ENCODE data around the gene LRRC7. TPM values are rescaled to one million over a fixed set of nuclear protein-coding genes. Genes with fewer than 3 reads are reported as not detected.
"Not testable (repeated sequence)": the region's sequence is repeated elsewhere in the genome, so short reads cannot be mapped to it uniquely, and the experiment has no call there.

Gene LRRC7
- total RNA-seq, 1 donor from 2014 or later, result not detected

DNA sequence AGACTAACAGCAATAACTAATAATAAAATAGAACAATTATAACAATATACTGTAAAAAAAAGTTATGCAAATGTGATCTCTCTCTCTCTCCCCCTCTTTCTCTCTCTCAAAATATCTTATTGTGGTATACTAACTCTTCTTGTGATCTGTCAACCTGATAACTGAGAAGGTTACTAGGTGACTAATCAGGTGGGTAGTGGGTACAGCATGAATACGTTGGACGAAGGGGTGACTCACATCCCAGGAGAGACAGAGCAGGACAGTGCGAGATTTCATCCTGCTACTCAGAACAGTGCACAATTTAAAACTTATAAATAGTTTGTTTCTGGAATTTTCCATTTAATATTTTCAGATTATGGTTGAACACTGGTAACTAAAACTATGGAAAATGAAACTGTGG lies 380.1 kb downstream of the LRRC7 start:
- H3K4me3 ChIP-seq (ENCODE audit: low read depth, low read length), result no peak overlapping the region
- DNase-seq (ENCODE audit: low read depth), result peak; percentile 20
- TF ChIP-seq, protein P1, sequence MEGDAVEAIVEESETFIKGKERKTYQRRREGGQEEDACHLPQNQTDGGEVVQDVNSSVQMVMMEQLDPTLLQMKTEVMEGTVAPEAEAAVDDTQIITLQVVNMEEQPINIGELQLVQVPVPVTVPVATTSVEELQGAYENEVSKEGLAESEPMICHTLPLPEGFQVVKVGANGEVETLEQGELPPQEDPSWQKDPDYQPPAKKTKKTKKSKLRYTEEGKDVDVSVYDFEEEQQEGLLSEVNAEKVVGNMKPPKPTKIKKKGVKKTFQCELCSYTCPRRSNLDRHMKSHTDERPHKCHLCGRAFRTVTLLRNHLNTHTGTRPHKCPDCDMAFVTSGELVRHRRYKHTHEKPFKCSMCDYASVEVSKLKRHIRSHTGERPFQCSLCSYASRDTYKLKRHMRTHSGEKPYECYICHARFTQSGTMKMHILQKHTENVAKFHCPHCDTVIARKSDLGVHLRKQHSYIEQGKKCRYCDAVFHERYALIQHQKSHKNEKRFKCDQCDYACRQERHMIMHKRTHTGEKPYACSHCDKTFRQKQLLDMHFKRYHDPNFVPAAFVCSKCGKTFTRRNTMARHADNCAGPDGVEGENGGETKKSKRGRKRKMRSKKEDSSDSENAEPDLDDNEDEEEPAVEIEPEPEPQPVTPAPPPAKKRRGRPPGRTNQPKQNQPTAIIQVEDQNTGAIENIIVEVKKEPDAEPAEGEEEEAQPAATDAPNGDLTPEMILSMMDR (conservative IDR thresholded peaks at IDR 0.05; ENCODE audit: low read depth, low read length), result no peak

DNA sequence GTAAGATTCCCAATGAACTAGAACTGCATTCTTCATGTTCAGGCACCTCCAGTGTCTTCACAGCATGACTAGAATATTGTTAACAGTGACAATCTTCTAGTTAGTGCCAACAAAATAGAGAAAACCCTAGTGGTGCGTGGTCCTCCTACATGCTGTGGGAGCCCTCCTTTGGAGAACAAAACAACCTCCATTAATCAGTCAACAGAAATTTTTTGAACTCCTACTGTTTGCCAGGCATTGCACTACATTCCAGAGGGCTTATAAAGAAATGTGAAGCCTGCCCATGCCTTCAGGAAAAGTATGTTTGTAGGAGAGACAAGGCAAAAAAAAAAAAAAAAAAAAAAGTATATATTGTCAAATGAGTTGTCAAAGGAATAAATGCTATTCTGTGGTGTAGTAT lies 385.0 kb downstream of the LRRC7 start:
- DNase-seq (ENCODE audit: low read depth), result no peak
- no peak overlapping the region for H3K4me3 ChIP-seq (ENCODE audit: low read depth, low read length)
- TF ChIP-seq, protein P1 (conservative IDR thresholded peaks at IDR 0.05; ENCODE audit: low read depth, low read length), result no peak

GRCh38 chr1:69962452-69962851 lies 394.7 kb downstream of the LRRC7 start:
- not testable (repeated sequence) for H3K4me3 ChIP-seq (ENCODE audit: low read depth, low read length); DNase-seq (ENCODE audit: low read depth)

GRCh38 chr1:69967245-69967766 lies 399.6 kb downstream of the LRRC7 start:
- H3K4me3 ChIP-seq (ENCODE audit: low read depth, low read length), result no peak overlapping the region
- TF ChIP-seq, protein P1 (conservative IDR thresholded peaks at IDR 0.05; ENCODE audit: low read depth, low read length), result no peak
- no peak for DNase-seq (ENCODE audit: low read depth)

DNA sequence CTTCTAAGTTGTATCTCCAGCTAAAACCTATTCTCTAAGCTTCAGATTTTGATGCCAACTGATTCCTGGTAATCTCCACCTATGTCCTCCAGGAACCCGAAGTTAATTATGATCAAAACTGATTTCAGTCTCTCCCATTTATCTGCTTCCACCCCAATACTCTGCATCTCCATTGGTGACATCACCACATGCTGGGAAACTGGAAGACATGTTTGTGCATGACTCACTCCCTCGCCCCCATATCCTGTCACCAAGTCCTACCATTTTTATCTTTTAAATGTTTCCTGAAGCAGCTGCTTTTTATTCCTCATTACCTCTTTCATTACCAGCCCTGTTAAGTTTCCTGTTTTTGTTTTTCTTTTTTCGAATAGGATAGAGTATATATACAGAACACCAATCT lies 409.2 kb downstream of the LRRC7 start:
- DNase-seq (ENCODE audit: low read depth), result no peak
- no peak overlapping the region for H3K4me3 ChIP-seq (ENCODE audit: low read depth, low read length)
- TF ChIP-seq, protein P1 (conservative IDR thresholded peaks at IDR 0.05; ENCODE audit: low read depth, low read length), result no peak

DNA sequence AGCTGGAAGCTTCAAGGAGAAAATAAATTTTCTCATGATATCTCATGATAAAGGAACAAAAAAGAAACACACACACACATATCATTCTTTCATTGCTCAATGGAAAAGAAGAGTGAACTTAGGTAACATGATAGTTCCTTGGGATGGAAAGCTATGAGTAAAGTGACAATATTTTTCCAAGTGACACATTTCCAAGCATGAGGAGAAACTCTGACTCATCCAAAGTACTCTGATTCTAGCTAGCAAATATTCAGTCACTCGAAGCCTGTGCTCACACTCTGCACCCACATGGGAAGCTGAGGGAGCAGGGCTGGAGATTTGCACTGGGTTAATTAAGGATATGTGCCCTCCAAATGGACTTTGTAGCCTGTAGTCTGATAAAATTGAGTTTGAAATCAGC lies 415.3 kb downstream of the LRRC7 start:
- H3K4me3 ChIP-seq (ENCODE audit: low read depth, low read length), result no peak overlapping the region
- TF ChIP-seq, protein P1 (conservative IDR thresholded peaks at IDR 0.05; ENCODE audit: low read depth, low read length), result no peak
- DNase-seq (ENCODE audit: low read depth), result no peak

- TF ChIP-seq, protein P1 (conservative IDR thresholded peaks at IDR 0.05; ENCODE audit: low read depth, low read length), result no peak
- no peak overlapping the region for H3K4me3 ChIP-seq (ENCODE audit: low read depth, low read length)
- DNase-seq (ENCODE audit: low read depth), result no peak
Measured at GRCh38 chr1:69985376-69985775, 417.7 kb downstream of the LRRC7 start.
